K562 (cell line): Measurements from ENCODE around the gene NTF4.
A peak's percentile ranks its signal among the peaks of the same experiment; 100 is the strongest.

Source experiments
- BCLAF1 ChIP-seq, 2 experiments: fragments of 450-650 bp in 1 of 2; IDR thresholded peaks; 2 replicates each; pipeline ENCODE4 v1.6.1; 2011 to 2017; ENCODE audit warnings: low read depth in 2 of 2, antibody characterized with exemption in 1 of 2, borderline replicate concordance in 1 of 2, low read length in 1 of 2, mild to moderate bottlenecking in 1 of 2, mixed read lengths in 1 of 2; ENCODE audit not compliant: control insufficient read depth in 1 of 2
- CTCF ChIP-seq, 3 experiments: IDR thresholded peaks in 2 of 3; conservative IDR thresholded peaks in 1 of 3; 2 replicates each; pipeline ENCODE4 v1.5.1; 2011 to 2012; ENCODE audit warnings: low read length in 3 of 3, mild to moderate bottlenecking in 3 of 3, control low read depth in 2 of 3, improper control_type of control experiment in 1 of 3, inconsistent platforms in 1 of 3, low read depth in 1 of 3, mixed read lengths in 1 of 3, moderate library complexity in 1 of 3; ENCODE audit not compliant: insufficient read depth in 2 of 3
- E4F1 ChIP-seq: fragments of 250-450 bp; sonication (Bioruptor Pico); IDR thresholded peaks from 2 replicates; pipeline ENCODE4 v1.5.0; 2021; ENCODE audit warnings: mild to moderate bottlenecking, borderline replicate concordance
- ETS2 ChIP-seq: IDR thresholded peaks from 2 replicates; pipeline ENCODE4 v1.6.1; 2016; ENCODE audit warnings: borderline replicate concordance, missing genetic modification characterization, mild to moderate bottlenecking, moderate library complexity, missing compliant biosample characterization; ENCODE audit not compliant: poor library complexity, severe bottlenecking
- EZH2 ChIP-seq: IDR thresholded peaks from 2 replicates; pipeline ENCODE4 v1.6.1; 2012; ENCODE audit warnings: low read depth, mild to moderate bottlenecking, inconsistent platforms, low read length, borderline replicate concordance
- HDAC2 ChIP-seq: fragments of 450-650 bp; IDR thresholded peaks from 2 replicates; pipeline ENCODE4 v1.6.1; 2016; ENCODE audit warnings: mild to moderate bottlenecking
- HDGF ChIP-seq: fragments of 450-650 bp; IDR thresholded peaks from 2 replicates; pipeline ENCODE4 v1.6.1; 2016
- MXI1 ChIP-seq: IDR thresholded peaks from 2 replicates; pipeline ENCODE4 v1.6.1; 2011; ENCODE audit warnings: low read depth, mild to moderate bottlenecking, improper control_type of control experiment, low read length
- POLR2AphosphoS5 ChIP-seq: IDR thresholded peaks from 2 replicates; pipeline ENCODE4 v1.6.1; 2011; ENCODE audit warnings: mild to moderate bottlenecking, low read depth, low read length, moderate library complexity; ENCODE audit not compliant: control insufficient read depth, insufficient read depth
- RBM39 ChIP-seq: fragments of 200-400 bp; formaldehyde crosslinking; optimal IDR thresholded peaks from 2 replicates; pipeline ENCODE3; 2018; ENCODE audit warnings: low read depth, low read length
- SMAD1 ChIP-seq: fragments of 150-350 bp; IDR thresholded peaks from 2 replicates; pipeline ENCODE4 v1.6.1; 2014; ENCODE audit warnings: low read length, low read depth; ENCODE audit not compliant: partially characterized antibody
- ZNF217 ChIP-seq: sonication (generic); formaldehyde crosslinking; IDR thresholded peaks from 2 replicates; pipeline ENCODE4 v1.8.0; 2022; ENCODE audit warnings: mild to moderate bottlenecking, missing genetic modification reagents

GRCh38 chr19:49056101-49056901 lies 8.3 kb downstream of the NTF4 start:
- TF ChIP-seq E4F1 (CRISPR knock-in tag) (no peak), HDAC2 (no peak; the same call in 1 of the 2 replicates), ETS2 (tag) (no peak), SMAD1 (no peak), EZH2 (no peak), CTCF (IDR thresholded peaks at IDR 0.05 in 2 of 3, conservative IDR thresholded peaks at IDR 0.05 in 1 of 3; ENCODE audit: insufficient read depth in 2 of 3, low read depth in 1 of 3, low read length in 3 of 3) (peak in 2 of 3 experiments; percentile 18 to 34; a peak in 2 of 6 replicates), ZNF217 (CRISPR knock-in tag) (no peak), POLR2AphosphoS5 (no peak), MXI1 (no peak), RBM39 (no peak), HDGF (no peak), BCLAF1 (IDR thresholded peaks at IDR 0.05; ENCODE audit: borderline replicate concordance in 1 of 2, control insufficient read depth in 1 of 2, low read depth in 2 of 2, low read length in 1 of 2) (no peak)
